ENCODE measurements around the gene PRC1.

PRC1 gene

GRCh38 chr15:90989040-90989768, 5.1 kb downstream of the PRC1 start:
- Histone ChIP-seq H3K4me1 (ENCODE audit: control insufficient read depth in 2 of 2, insufficient read depth in 1 of 2, low read depth in 1 of 2, low read length in 2 of 2) (peaks cover 0 to 3% of the 10 kb centered on the region in 2 donors), H3K27me3 (ENCODE audit: control insufficient read depth in 3 of 3, insufficient read depth in 3 of 3, low read depth in 1 of 3, low read length in 3 of 3) (no peaks in the 10 kb centered on the region), H2BK15ac (ENCODE audit: low read length) (no peak overlapping the region), H4K8ac (ENCODE audit: low read depth, low read length) (no peak overlapping the region), H2BK5ac (ENCODE audit: low read length) (no peak overlapping the region), H3K23ac (ENCODE audit: low read depth, low read length, poor library complexity) (no peak overlapping the region), H4K91ac (ENCODE audit: low read depth, low read length, poor library complexity) (no peak overlapping the region), H3K27ac (replicated peaks; ENCODE audit: low read length) (no peak overlapping the region), H3K4me3 (ENCODE audit: low read length in 2 of 2) (no peak overlapping the region), H3K4me2 (ENCODE audit: insufficient read depth, low read length, poor library complexity, severe bottlenecking) (no peak overlapping the region), H3K9me3 (replicated peaks in 1 of 2; ENCODE audit: control insufficient read depth in 2 of 2, insufficient read depth in 1 of 2, low read depth in 1 of 2, low read length in 2 of 2) (no peaks in the 10 kb centered on the region), H3K9ac (ENCODE audit: low read depth, low read length, poor library complexity) (no peak overlapping the region), H2AFZ (ENCODE audit: low read length) (no peak overlapping the region), H3K79me1 (ENCODE audit: low read depth, low read length) (peaks cover 14% of the 10 kb centered on the region), H3K36me3 (replicated peaks in 1 of 2; ENCODE audit: control insufficient read depth in 2 of 2, insufficient read depth in 2 of 2, low read length in 2 of 2) (peaks cover 4 to 28% of the 10 kb centered on the region in 2 donors), H3K4ac (ENCODE audit: low read length) (no peak overlapping the region), H3K14ac (ENCODE audit: low read length) (no peak overlapping the region), H3K18ac (ENCODE audit: low read length) (no peak overlapping the region), H2BK120ac (ENCODE audit: low read depth, low read length) (no peak overlapping the region), H2BK12ac (ENCODE audit: low read length) (no peak overlapping the region), H2AK5ac (ENCODE audit: low read depth, low read length) (no peak overlapping the region)
- WGBS, 2 donors (ENCODE audit: extremely low coverage in 2 of 2, insufficient read length in 2 of 2, insufficient replicate concordance in 1 of 2) = no CpG with 5 or more reads among the region's 7 CpGs
- no peak for DNase-seq (ENCODE audit: low spot score)

- no peak for DNase-seq (ENCODE audit: low spot score)
- Histone ChIP-seq H4K8ac (ENCODE audit: low read depth, low read length) (no peak overlapping the region), H4K91ac (ENCODE audit: low read depth, low read length, poor library complexity) (no peak overlapping the region), H3K27ac (replicated peaks; ENCODE audit: low read length) (no peak overlapping the region), H2BK120ac (ENCODE audit: low read depth, low read length) (no peak overlapping the region), H3K4me1 (ENCODE audit: control insufficient read depth in 2 of 2, insufficient read depth in 1 of 2, low read depth in 1 of 2, low read length in 2 of 2) (peaks cover 0 to 3% of the 10 kb centered on the region in 2 donors), H2BK12ac (ENCODE audit: low read length) (no peak overlapping the region), H3K23ac (ENCODE audit: low read depth, low read length, poor library complexity) (no peak overlapping the region), H3K9ac (ENCODE audit: low read depth, low read length, poor library complexity) (no peak overlapping the region), H3K4me3 (ENCODE audit: low read length in 2 of 2) (no peak overlapping the region), H2BK5ac (ENCODE audit: low read length) (no peak overlapping the region), H2BK15ac (ENCODE audit: low read length) (no peak overlapping the region), H3K14ac (ENCODE audit: low read length) (no peak overlapping the region), H3K9me3 (replicated peaks in 1 of 2; ENCODE audit: control insufficient read depth in 2 of 2, insufficient read depth in 1 of 2, low read depth in 1 of 2, low read length in 2 of 2) (no peaks in the 10 kb centered on the region), H3K36me3 (replicated peaks in 1 of 2; ENCODE audit: control insufficient read depth in 2 of 2, insufficient read depth in 2 of 2, low read length in 2 of 2) (peaks cover 9 to 37% of the 10 kb centered on the region in 2 donors), H3K18ac (ENCODE audit: low read length) (no peak overlapping the region), H3K27me3 (ENCODE audit: control insufficient read depth in 3 of 3, insufficient read depth in 3 of 3, low read depth in 1 of 3, low read length in 3 of 3) (no peaks in the 10 kb centered on the region), H2AFZ (ENCODE audit: low read length) (no peak overlapping the region), H2AK5ac (ENCODE audit: low read depth, low read length) (no peak overlapping the region), H3K4ac (ENCODE audit: low read length) (no peak overlapping the region), H3K4me2 (ENCODE audit: insufficient read depth, low read length, poor library complexity, severe bottlenecking) (no peak overlapping the region), H3K79me1 (ENCODE audit: low read depth, low read length) (peaks cover 10% of the 10 kb centered on the region)
- no CpG with 5 or more reads among the region's 6 CpGs for WGBS, 2 donors (ENCODE audit: extremely low coverage in 2 of 2, insufficient read length in 2 of 2, insufficient replicate concordance in 1 of 2)
Observed at GRCh38 chr15:90988296-90988695, 6.0 kb downstream of the PRC1 start.

GRCh38 chr15:90987561-90988141, 6.7 kb downstream of the PRC1 start:
- no CpG with 5 or more reads among the region's 7 CpGs for WGBS, 2 donors (ENCODE audit: extremely low coverage in 2 of 2, insufficient read length in 2 of 2, insufficient replicate concordance in 1 of 2)
- no peaks in the 10 kb centered on the region for H3K27me3 ChIP-seq (ENCODE audit: control insufficient read depth in 3 of 3, insufficient read depth in 3 of 3, low read depth in 1 of 3, low read length in 3 of 3)
- H2BK120ac ChIP-seq (ENCODE audit: low read depth, low read length) = no peak overlapping the region
- H3K18ac ChIP-seq (ENCODE audit: low read length) = no peak overlapping the region
- H3K4ac ChIP-seq (ENCODE audit: low read length) = no peak overlapping the region
- no peak overlapping the region for H2BK15ac ChIP-seq (ENCODE audit: low read length)
- H2AFZ ChIP-seq (ENCODE audit: low read length) = no peak overlapping the region
- no peak overlapping the region for H3K27ac ChIP-seq (replicated peaks; ENCODE audit: low read length)
- H4K8ac ChIP-seq (ENCODE audit: low read depth, low read length) = no peak overlapping the region
- H4K91ac ChIP-seq (ENCODE audit: low read depth, low read length, poor library complexity) = no peak overlapping the region
- peaks cover 12 to 43% of the 10 kb centered on the region in 2 donors for H3K36me3 ChIP-seq (replicated peaks in 1 of 2; ENCODE audit: control insufficient read depth in 2 of 2, insufficient read depth in 2 of 2, low read length in 2 of 2)
- no peak overlapping the region for H2BK12ac ChIP-seq (ENCODE audit: low read length)
- H3K79me1 ChIP-seq (ENCODE audit: low read depth, low read length) = peaks cover 10% of the 10 kb centered on the region
- no peak overlapping the region for H3K9ac ChIP-seq (ENCODE audit: low read depth, low read length, poor library complexity)
- H3K4me1 ChIP-seq (ENCODE audit: control insufficient read depth in 2 of 2, insufficient read depth in 1 of 2, low read depth in 1 of 2, low read length in 2 of 2) = peaks cover 0 to 3% of the 10 kb centered on the region in 2 donors
- H3K14ac ChIP-seq (ENCODE audit: low read length) = no peak overlapping the region
- H3K23ac ChIP-seq (ENCODE audit: low read depth, low read length, poor library complexity) = no peak overlapping the region
- H2AK5ac ChIP-seq (ENCODE audit: low read depth, low read length) = no peak overlapping the region
- no peak for DNase-seq (ENCODE audit: low spot score)
- no peak overlapping the region for H2BK5ac ChIP-seq (ENCODE audit: low read length)
- no peak overlapping the region for H3K4me3 ChIP-seq (ENCODE audit: low read length in 2 of 2)
- H3K4me2 ChIP-seq (ENCODE audit: insufficient read depth, low read length, poor library complexity, severe bottlenecking) = no peak overlapping the region
- no peaks in the 10 kb centered on the region for H3K9me3 ChIP-seq (replicated peaks in 1 of 2; ENCODE audit: control insufficient read depth in 2 of 2, insufficient read depth in 1 of 2, low read depth in 1 of 2, low read length in 2 of 2)

- no peak overlapping the region for H3K23ac ChIP-seq (ENCODE audit: low read depth, low read length, poor library complexity)
- no peak for DNase-seq (ENCODE audit: low spot score)
- H2AK5ac ChIP-seq (ENCODE audit: low read depth, low read length) = no peak overlapping the region
- peaks cover 10% of the 10 kb centered on the region for H3K79me1 ChIP-seq (ENCODE audit: low read depth, low read length)
- no peaks in the 10 kb centered on the region for H3K9me3 ChIP-seq (replicated peaks in 1 of 2; ENCODE audit: control insufficient read depth in 2 of 2, insufficient read depth in 1 of 2, low read depth in 1 of 2, low read length in 2 of 2)
- no peak overlapping the region for H2BK120ac ChIP-seq (ENCODE audit: low read depth, low read length)
- H3K4me2 ChIP-seq (ENCODE audit: insufficient read depth, low read length, poor library complexity, severe bottlenecking) = no peak overlapping the region
- H3K9ac ChIP-seq (ENCODE audit: low read depth, low read length, poor library complexity) = no peak overlapping the region
- H3K27ac ChIP-seq (replicated peaks; ENCODE audit: low read length) = no peak overlapping the region
- no peak overlapping the region for H4K8ac ChIP-seq (ENCODE audit: low read depth, low read length)
- H3K36me3 ChIP-seq (replicated peaks in 1 of 2; ENCODE audit: control insufficient read depth in 2 of 2, insufficient read depth in 2 of 2, low read length in 2 of 2) = peaks cover 12 to 50% of the 10 kb centered on the region in 2 donors
- H2AFZ ChIP-seq (ENCODE audit: low read length) = no peak overlapping the region
- H3K4me1 ChIP-seq (ENCODE audit: control insufficient read depth in 2 of 2, insufficient read depth in 1 of 2, low read depth in 1 of 2, low read length in 2 of 2) = peaks cover 0 to 3% of the 10 kb centered on the region in 2 donors
- H3K14ac ChIP-seq (ENCODE audit: low read length) = no peak overlapping the region
- H3K4me3 ChIP-seq (ENCODE audit: low read length in 2 of 2) = no peak overlapping the region
- H3K27me3 ChIP-seq (ENCODE audit: control insufficient read depth in 3 of 3, insufficient read depth in 3 of 3, low read depth in 1 of 3, low read length in 3 of 3) = no peaks in the 10 kb centered on the region
- H2BK12ac ChIP-seq (ENCODE audit: low read length) = no peak overlapping the region
- no peak overlapping the region for H3K4ac ChIP-seq (ENCODE audit: low read length)
- H2BK15ac ChIP-seq (ENCODE audit: low read length) = no peak overlapping the region
- no peak overlapping the region for H3K18ac ChIP-seq (ENCODE audit: low read length)
- no peak overlapping the region for H4K91ac ChIP-seq (ENCODE audit: low read depth, low read length, poor library complexity)
- WGBS, 2 donors (ENCODE audit: extremely low coverage in 2 of 2, insufficient read length in 2 of 2, insufficient replicate concordance in 1 of 2) = no CpG with 5 or more reads among the region's 11 CpGs
- no peak overlapping the region for H2BK5ac ChIP-seq (ENCODE audit: low read length)
Observed at GRCh38 chr15:90986790-90987507, 7.4 kb downstream of the PRC1 start.

Measured in neuronal stem cell (in vitro differentiated cells).